ENCODE results near the gene YIPF2.
"Not testable (repeated sequence)": the region's sequence is repeated elsewhere in the genome, so short reads cannot be mapped to it uniquely, and the experiment has no call there.

YIPF2 gene

GRCh38 chr19:10928563-10929401, at the start of gene YIPF2, which contains the start of gene TIMM29:
TSS of gene YIPF2 (minus strand) at chr19:10928639. CDS start at chr19:10928410, 229 bp downstream.
TSS of gene TIMM29 (plus strand) at chr19:10928811. CDS start at chr19:10928823, 12 bp downstream.
- H3K4me3 ChIP-seq (ENCODE audit: low read depth, low read length) = peak within 1 kb of the TSS; percentile 89
- peak; percentile 88 for DNase-seq (ENCODE audit: low read depth)

GRCh38 chr19:10977742-10978092, 49.3 kb upstream of the YIPF2 start:
- DNase-seq (ENCODE audit: low read depth) = no peak

GRCh38 chr19:10976131-10976892, 47.9 kb upstream of the YIPF2 start:
- no peak overlapping the region for H3K4me3 ChIP-seq (ENCODE audit: low read depth, low read length)
- DNase-seq (ENCODE audit: low read depth) = no peak

More at GRCh38 chr19:10977742-10978092, 49.3 kb upstream of the YIPF2 start:
- no peak overlapping the region for H3K4me3 ChIP-seq (ENCODE audit: low read depth, low read length)

DNA sequence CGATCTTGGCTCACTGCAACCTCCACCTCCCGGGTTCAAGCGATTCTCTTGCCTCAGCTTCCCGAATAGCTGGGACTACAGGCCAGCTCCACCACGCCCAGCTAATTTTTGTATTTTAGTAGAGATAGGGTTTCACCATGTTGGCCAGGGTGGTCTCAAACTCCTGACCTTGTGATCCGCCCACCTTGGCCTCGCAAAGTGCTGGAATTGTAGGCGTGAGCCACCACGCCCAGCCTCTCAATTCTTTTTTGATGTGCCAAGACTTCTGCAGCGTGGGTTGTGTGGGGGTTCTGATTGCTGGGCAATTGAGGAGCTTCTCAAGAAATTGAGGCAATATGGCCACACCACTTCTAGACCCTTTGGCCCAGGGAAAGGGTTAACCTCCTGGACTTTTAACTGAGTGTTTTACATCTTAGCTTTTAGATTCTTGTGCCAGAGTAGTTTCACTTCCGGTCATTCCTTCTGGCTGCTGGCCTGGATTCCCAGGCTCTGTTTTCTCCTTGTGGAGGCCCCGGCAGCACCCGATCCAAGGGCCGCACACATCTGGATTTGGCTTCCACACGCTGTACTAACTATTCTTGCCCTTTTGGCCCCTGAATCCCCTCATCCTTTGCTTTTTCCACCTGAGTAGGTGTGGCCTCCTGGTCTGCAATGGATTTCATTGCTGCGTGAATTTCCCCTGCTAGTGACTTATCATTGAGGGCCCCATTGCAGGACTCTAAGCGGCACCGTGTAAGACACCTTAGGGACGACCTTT, 47.1 kb upstream of the YIPF2 start:
- H3K4me3 ChIP-seq (ENCODE audit: low read depth, low read length) = no peak overlapping the region
- DNase-seq (ENCODE audit: low read depth) = no peak

- H3K4me3 ChIP-seq (ENCODE audit: low read depth, low read length) = no peak overlapping the region
- DNase-seq (ENCODE audit: low read depth) = no peak
Measured at GRCh38 chr19:10971107-10971726, 42.8 kb upstream of the YIPF2 start.

- H3K4me3 ChIP-seq (ENCODE audit: low read depth, low read length) = no peak overlapping the region
- DNase-seq (ENCODE audit: low read depth) = no peak
Measured at GRCh38 chr19:10968527-10969135, 40.2 kb upstream of the YIPF2 start.

GRCh38 chr19:10966809-10967208, 38.4 kb upstream of the YIPF2 start:
- DNase-seq (ENCODE audit: low read depth) = no peak
- H3K4me3 ChIP-seq (ENCODE audit: low read depth, low read length) = no peak overlapping the region

- DNase-seq (ENCODE audit: low read depth) = no peak
- no peak overlapping the region for H3K4me3 ChIP-seq (ENCODE audit: low read depth, low read length)
Measured at GRCh38 chr19:10965398-10965797, 37.0 kb upstream of the YIPF2 start.

- no peak overlapping the region for H3K4me3 ChIP-seq (ENCODE audit: low read depth, low read length)
- no peak for DNase-seq (ENCODE audit: low read depth)
Measured at GRCh38 chr19:10964903-10965302, 36.5 kb upstream of the YIPF2 start.

DNA sequence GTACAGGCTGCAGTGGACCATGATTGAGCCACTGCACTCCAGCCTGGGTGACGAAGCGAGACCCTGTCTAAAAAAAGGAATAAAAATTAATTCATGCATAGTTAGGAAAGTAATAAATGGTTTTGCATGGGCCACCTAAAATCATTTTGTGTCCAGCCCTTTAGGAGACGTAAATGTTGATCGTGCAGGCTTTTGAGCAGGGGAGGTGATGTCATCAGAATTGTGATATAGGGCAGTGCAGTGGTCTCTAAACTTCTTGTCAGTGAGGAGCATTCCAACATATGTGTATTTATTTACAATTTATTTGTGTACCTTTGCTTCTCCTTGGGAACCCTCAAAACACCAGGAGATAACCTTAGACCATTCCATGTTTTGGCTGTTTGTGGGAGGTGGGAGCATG, 35.4 kb upstream of the YIPF2 start:
- DNase-seq (ENCODE audit: low read depth) = no peak
- H3K4me3 ChIP-seq (ENCODE audit: low read depth, low read length) = no peak overlapping the region

DNA sequence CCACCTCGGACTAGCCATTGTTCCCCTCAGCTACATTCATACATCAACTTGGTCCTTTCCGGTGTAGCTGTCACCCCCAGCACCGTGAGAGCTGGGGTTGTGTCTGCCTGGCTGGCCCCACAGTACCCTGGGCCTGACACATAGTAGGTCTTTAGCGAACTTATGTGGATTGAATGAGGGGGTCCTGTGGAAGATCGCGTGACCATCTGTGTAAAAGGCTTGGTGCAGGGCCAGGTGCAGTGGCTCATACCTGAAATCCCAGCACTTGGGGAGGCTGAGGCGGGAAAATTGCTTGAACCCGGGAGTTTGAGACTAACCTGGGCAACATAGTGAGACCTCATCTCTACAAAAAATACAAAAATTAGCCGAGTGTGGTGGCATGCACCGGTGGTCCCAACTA, 34.4 kb upstream of the YIPF2 start:
- H3K4me3 ChIP-seq (ENCODE audit: low read depth, low read length) = no peak overlapping the region
- no peak for DNase-seq (ENCODE audit: low read depth)

- H3K4me3 ChIP-seq (ENCODE audit: low read depth, low read length) = peak overlapping the region; percentile 78
- no peak for DNase-seq (ENCODE audit: low read depth)
Measured at GRCh38 chr19:10961073-10961860, 32.8 kb upstream of the YIPF2 start.

DNA sequence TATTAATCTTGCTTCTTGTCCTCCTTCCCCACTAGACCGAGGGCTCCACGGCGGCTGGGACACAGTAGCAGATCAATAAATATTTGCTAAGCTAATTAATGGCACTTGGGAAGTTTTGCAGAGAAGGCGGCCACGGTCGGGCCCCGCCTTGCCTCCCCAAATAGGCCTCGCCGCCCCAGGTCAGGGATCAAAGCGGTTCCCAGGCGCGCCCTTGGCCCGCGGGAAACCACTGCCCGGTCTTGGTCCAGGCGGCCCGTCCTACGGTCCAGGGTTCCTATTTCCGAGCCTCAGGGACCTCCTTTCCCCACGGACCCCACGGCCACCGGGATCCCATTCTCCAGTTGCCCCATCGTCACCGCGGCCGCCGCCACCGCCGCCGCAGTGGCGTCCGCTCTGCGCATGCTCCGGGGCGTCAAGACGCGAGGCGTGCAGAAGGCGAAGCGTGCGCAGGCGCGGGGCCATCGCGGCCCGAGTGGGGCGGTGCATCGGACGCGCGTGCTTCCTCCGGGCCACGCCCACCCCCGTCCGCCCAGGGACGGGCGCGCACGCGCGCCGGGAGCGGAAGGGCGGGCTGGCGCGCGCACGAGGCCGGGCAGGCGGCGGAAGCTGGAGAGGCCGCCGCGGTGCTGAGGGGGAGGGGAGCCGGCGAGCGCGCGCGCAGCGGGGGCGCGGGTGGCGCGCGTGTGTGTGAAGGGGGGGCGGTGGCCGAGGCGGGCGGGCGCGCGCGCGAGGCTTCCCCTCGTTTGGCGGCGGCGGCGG, 32.1 kb upstream of the YIPF2 start, which contains the start of gene SMARCA4:
TSS of gene SMARCA4 (plus strand) at position 717 of the 759 bp plus-strand sequence. CDS start 23,122 bp downstream, outside the sequence.
- peak within 1 kb of the TSS; percentile 78 for H3K4me3 ChIP-seq (ENCODE audit: low read depth, low read length)
- DNase-seq (ENCODE audit: low read depth) = peak; percentile 85

DNA sequence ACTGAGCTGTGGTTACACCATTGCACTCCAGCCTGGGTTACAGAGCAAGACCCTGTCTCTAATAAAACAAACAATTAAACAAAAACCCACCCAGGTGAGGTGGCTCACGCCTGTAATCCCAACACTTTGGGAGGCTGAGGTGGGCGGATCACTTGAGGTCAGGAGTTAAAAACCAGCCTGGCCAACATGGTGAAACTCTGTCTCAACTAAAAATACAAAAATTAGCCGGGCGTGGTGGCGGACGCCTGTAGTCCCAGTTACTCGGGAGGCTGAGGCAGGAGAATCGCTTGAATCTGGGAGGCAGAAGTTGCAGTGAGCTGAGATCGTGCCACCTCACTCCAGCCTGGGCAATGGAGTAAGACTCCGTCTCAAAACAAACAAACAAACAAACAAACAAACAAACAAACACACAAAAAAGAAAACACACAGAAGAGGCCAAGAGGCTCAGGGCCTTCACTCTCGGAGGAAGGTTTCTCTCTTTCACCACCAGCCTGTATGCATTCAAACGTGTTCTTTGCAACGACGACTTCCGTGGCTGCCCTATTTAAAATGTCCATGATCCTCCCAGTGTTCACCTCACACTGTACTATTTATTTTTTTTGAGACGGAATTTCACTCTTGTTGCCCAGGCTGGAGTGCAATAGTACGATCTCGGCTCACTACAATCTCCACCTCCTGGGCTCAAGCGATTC, 31.0 kb upstream of the YIPF2 start:
- DNase-seq (ENCODE audit: low read depth) = not testable (repeated sequence)
- peak overlapping the region; percentile 65 for H3K4me3 ChIP-seq (ENCODE audit: low read depth, low read length)

DNA sequence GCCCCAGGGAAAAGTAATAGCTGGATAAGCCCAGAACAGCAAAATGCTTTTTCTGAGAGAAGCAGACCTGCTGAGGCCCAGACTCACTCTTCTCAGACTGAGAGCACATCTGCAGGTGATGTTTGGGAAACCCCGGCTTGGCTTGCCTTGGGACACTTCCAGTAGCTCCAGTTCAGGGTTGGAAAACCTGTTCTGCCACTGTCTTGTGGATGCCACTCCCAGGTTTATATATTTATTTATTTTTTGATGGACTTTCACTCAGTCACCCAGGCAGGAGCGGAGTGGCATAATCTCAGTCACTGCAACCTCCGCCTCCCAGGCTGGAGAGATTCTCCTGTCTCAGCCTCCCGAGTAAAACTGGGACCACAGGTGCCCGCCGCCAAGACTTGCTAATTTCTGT, 24.4 kb upstream of the YIPF2 start:
- no peak for DNase-seq (ENCODE audit: low read depth)
- no peak overlapping the region for H3K4me3 ChIP-seq (ENCODE audit: low read depth, low read length)

DNA sequence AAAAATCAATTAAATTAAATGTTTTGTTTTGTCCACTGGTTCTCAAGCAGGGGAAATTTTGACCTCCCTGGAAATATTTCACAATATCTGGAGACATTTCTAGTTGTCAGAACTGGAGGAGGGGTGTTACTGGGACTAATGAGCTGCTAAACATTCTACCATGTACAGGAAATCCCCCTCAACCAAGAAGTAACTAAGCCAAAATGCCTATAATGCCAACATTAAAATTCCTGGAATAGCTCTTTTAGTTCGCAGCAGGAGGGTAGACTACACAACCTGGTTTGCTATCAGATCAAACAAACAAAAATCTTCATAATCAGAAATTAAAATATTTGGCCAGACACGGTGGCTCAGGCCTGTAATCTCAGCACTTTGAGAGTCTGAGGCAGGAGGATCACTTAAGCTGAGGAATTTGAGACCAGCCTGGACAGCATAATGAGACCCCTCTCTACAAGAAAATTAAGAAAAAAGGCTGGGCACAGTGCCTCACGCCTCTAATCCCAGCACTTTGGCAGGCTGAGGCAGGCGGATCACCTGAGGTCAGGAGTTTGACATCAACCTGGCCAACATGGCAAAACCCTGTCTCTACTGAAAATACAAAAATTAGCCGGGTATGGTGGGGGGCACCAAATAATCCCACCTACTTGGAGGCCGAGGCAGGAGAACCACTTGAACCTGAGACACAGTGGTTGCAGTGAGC, 18.7 kb upstream of the YIPF2 start:
- no peak overlapping the region for H3K4me3 ChIP-seq (ENCODE audit: low read depth, low read length)
- no peak for DNase-seq (ENCODE audit: low read depth)

Data from skeletal muscle cell (primary cell).